NCI-H1694 (cell line): ENCODE results near the gene ELN.

Experiments used
- DNase-seq: peaks from one replicate; lab custom pipeline; 2025; lab: John Stamatoyannopoulos, UW

Gene ELN

GRCh38 chr7:74093671-74094223, 65.8 kb downstream of the ELN start:
- DNase-seq = no peak

DNA sequence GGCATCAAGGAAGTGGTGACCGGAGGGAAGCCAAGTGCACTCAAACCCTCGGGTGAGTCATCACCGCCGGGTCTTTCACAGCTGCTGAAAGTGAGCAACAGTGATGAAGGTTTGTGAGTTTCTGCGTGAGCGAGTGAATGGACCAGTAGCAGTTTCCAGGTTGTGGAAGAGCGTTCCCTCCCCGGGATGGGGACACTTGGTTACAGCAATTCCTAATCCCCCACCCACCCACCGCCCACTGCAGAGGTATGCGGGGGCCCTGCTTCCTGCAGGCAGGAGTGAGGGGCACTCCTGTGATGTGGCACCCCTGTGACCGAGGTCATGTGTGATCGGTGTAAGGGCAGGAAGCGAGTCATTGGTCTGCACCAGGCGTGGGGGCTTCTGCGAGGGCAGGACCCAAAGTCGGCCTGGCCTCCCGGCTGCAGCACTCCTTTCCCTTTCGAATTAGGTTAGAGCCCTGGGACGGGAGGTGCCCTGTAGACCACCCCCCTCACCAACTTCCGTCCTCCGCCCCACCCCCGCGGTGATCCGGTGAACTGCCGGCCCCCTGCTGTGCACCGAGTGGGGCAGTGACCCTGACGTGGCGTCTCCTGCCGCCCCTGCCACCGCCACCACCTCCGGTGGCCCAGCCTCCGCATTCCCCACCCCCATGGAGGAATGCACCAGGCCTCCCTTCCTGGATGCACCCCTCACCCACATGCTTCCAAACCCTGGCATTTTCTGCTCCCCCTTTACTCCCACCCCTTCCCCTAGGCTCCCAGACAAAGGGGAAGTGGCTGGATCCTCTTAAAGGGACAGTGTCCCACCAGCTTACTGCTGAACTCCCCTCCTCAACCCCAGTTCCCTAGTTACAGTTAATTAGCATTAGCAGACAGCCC, 66.5 kb downstream of the ELN start:
- no peak for DNase-seq

GRCh38 chr7:74095135-74095534, 67.2 kb downstream of the ELN start:
- no peak for DNase-seq

- DNase-seq = no peak
Observed at GRCh38 chr7:74097937-74098614, 70.1 kb downstream of the ELN start.

DNA sequence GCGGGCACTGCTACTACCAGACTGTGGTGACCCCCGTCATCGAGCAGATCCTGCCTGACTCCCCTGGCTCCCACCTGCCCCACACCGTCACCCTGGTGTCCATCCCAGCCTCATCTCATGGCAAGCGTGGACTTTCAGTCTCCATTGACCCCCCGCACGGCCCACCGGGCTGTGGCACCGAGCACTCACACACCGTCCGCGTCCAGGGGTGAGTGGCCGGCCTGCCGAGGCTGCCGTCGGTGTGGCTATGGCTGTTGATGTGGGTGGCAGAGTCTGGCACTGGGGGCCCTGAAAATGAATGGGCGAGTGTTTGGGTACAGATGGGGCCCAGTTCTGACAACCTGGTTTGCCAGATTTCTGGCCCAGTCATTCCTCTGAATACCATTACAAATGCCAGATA, 71.1 kb downstream of the ELN start:
- DNase-seq = no peak

GRCh38 chr7:74101061-74101681, 73.2 kb downstream of the ELN start:
- DNase-seq = no peak

DNA sequence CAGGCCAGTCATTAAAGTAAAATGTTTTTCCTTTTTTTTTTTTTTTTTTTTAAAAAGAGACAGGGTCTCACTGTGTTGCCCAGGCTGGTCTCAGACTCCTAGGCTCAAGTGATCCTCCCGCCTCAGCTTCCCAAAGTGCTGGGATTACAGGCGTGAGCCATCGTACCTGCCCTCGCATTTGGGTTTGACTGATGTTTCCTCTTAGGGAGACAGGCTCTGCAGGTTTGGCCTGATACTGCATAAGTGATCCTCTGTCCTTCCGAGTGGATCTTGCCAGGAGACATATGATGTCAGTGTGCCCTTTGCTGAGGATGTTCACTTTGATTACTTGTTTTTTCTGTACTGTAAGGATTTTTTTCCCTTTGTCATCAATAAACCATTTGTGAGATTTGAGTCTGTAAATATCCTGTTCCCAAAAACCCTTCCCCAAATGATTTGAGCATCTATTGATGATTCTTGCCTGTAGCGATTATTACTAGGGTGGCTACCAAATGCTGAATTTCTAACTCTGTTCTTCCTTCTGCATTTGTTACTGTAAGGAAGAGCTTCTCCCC, 75.3 kb downstream of the ELN start:
- DNase-seq = no peak

- DNase-seq = no peak
Observed at GRCh38 chr7:74104702-74105101, 76.7 kb downstream of the ELN start.

- DNase-seq = no peak
Observed at GRCh38 chr7:74105992-74106391, 78.0 kb downstream of the ELN start.

GRCh38 chr7:74106846-74107245, 78.9 kb downstream of the ELN start:
- DNase-seq = no peak

- DNase-seq = no peak
Observed at GRCh38 chr7:74115326-74115725, 87.4 kb downstream of the ELN start.

DNA sequence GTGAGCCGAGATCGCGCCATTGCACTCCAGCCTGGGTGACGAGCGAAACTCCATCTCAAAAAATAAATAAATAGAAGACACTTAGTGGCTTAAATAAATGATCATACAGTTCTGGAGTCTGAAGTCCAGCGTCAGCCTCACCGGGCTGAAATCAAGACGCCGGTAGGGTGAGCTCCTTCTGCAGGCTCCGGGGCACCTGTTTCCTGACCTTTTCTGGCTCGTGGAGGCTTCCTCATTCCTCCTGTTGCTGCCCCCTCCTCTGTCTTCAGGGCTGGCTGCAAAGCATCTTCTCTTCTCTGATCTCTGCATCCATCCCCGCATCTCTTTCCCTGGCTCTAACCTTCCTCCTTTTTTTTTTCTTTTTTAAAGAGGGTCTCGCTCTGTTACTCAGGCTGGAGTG, 88.4 kb downstream of the ELN start:
- no peak for DNase-seq
